GM12878 (cell line): ENCODE measurements around the gene XPNPEP2. TPM values are rescaled to one million over a fixed set of nuclear protein-coding genes. Genes with fewer than 3 reads are reported as not detected.

Experiments
- ATAC-seq: fragments of 200-7000 bp; cut with Tn5 transposase; 3 replicates; pipeline ENCODE4 v1.9.1; 2020; ENCODE audit warnings: mild to moderate bottlenecking, moderate library complexity
- BruUV-seq: library from RNA; stranded (reverse); fragments of 400-500 nt; replicated peaks from 2 replicates; lab custom pipeline; 2021; lab: Mats Ljungman, UMichigan
- CTCF ChIA-PET: fragments of 300-600 bp; sonication (Branson Sonifier 250); formaldehyde crosslinking; extraction: SDS; loops from one replicate; lab custom pipeline; 2021; ENCODE audit warnings: inconsistent platforms; lab: Yijun Ruan, JAX
- POLR2A ChIA-PET: fragments of 350-600 bp; formaldehyde crosslinking; extraction: SDS; loops from one replicate; lab custom pipeline; 2021; ENCODE audit warnings: inconsistent platforms; lab: Charles Lee
- RAD21 ChIA-PET: fragments of 300-600 bp; sonication (Branson Sonifier 250); formaldehyde crosslinking; loops from one replicate; lab custom pipeline; 2023; ENCODE audit warnings: antibody characterized with exemption; ENCODE audit not compliant: unreplicated experiment; lab: Charles Lee
- SMC1A ChIA-PET: fragments of 300-600 bp; sonication (Branson Sonifier 250); formaldehyde crosslinking; loops from one replicate; lab custom pipeline; 2023; ENCODE audit not compliant: unreplicated experiment, uncharacterized antibody; lab: Charles Lee
- DNase-seq: peaks from one replicate; pipeline ENCODE4 v3.0.0-alpha.2; 2011; ENCODE audit warnings: low read depth, low spot score
- FAIRE-seq: peaks from 3 replicates; lab custom pipeline; 2011; peaks lifted over from hg19 to GRCh38; lab: Jason Lieb, UNC
- H2AFZ ChIP-seq: 2 replicates; pipeline ENCODE4 v1.6.0; 2011; ENCODE audit warnings: low read depth, low read length, control low read depth; ENCODE audit not compliant: control insufficient read depth
- H3K27ac ChIP-seq: 2 replicates; pipeline ENCODE4 v1.5.1; 2011; ENCODE audit warnings: control low read depth; ENCODE audit not compliant: control insufficient read depth, insufficient read depth
- H3K27me3 ChIP-seq, 2 experiments: replicated peaks in 1 of 2; 2 replicates each; pipeline versions ENCODE4 v1.6.0 to v1.6.1; 2011; ENCODE audit warnings: low read length in 1 of 2; ENCODE audit not compliant: control insufficient read depth in 2 of 2, insufficient read depth in 2 of 2
- H3K36me3 ChIP-seq, 2 experiments: 2 replicates each; pipeline ENCODE4 v1.5.1; 2011; ENCODE audit warnings: low read length in 1 of 2; ENCODE audit not compliant: control insufficient read depth in 2 of 2, insufficient read depth in 2 of 2
- H3K4me1 ChIP-seq: 2 replicates; pipeline ENCODE4 v1.6.1; 2011; ENCODE audit warnings: mild to moderate bottlenecking, low read length, moderate library complexity, mixed read lengths; ENCODE audit not compliant: control insufficient read depth, insufficient read depth
- H3K4me2 ChIP-seq: 2 replicates; pipeline ENCODE4 v1.6.0; 2011; ENCODE audit warnings: control low read depth; ENCODE audit not compliant: control insufficient read depth, insufficient read depth
- H3K4me3 ChIP-seq: fragments of 200-600 bp; sonication (generic); 2 replicates; pipeline ENCODE4 v1.5.1; 2016
- H3K79me2 ChIP-seq: 2 replicates; pipeline ENCODE4 v1.6.0; 2011; ENCODE audit warnings: low read length; ENCODE audit not compliant: control insufficient read depth, insufficient read depth
- H3K9ac ChIP-seq: 2 replicates; pipeline ENCODE4 v1.8.0; 2011; ENCODE audit warnings: low read length, control low read depth, mixed read lengths; ENCODE audit not compliant: control insufficient read depth, insufficient read depth
- H3K9me3 ChIP-seq: replicated peaks from 3 replicates; pipeline ENCODE4 v1.5.1; 2011; ENCODE audit warnings: mild to moderate bottlenecking, low read length; ENCODE audit not compliant: control insufficient read depth, insufficient read depth
- H4K20me1 ChIP-seq: 2 replicates; pipeline ENCODE4 v1.6.0; 2011; ENCODE audit not compliant: control insufficient read depth, insufficient read depth
- CEBPB ChIP-seq, 2 experiments: fragments of 150-350 bp in 1 of 2; IDR thresholded peaks; 2 replicates each; pipeline ENCODE4 v1.6.1; 2012 to 2014; ENCODE audit warnings: low read depth in 2 of 2, low read length in 2 of 2, borderline replicate concordance in 1 of 2, inconsistent platforms in 1 of 2
- DPF2 ChIP-seq: fragments of 450-650 bp; IDR thresholded peaks from 2 replicates; pipeline ENCODE4 v1.6.1; 2017; ENCODE audit warnings: mild to moderate bottlenecking
- E2F4 ChIP-seq: IDR thresholded peaks from 2 replicates; pipeline ENCODE4 v1.6.1; 2012; ENCODE audit warnings: low read depth, low read length, improper control_type of control experiment
- EP300 ChIP-seq, 2 experiments: fragments of 150-350 bp in 1 of 2; IDR thresholded peaks; 2 replicates each; pipeline ENCODE4 v1.6.1; 2011 to 2012; ENCODE audit warnings: low read depth in 2 of 2, low read length in 2 of 2, borderline replicate concordance in 1 of 2, improper control_type of control experiment in 1 of 2, inconsistent platforms in 1 of 2; ENCODE audit not compliant: control insufficient read depth in 1 of 2
- FOXM1 ChIP-seq: IDR thresholded peaks from 2 replicates; pipeline ENCODE4 v1.6.1; 2012; ENCODE audit warnings: low read depth, mild to moderate bottlenecking, inconsistent platforms, low read length, moderate library complexity
- HDAC2 ChIP-seq: fragments of 200-600 bp; sonication (generic); IDR thresholded peaks from 2 replicates; pipeline ENCODE4 v1.6.1; 2017
- NFXL1 ChIP-seq: fragments of 450-650 bp; IDR thresholded peaks from 2 replicates; pipeline ENCODE4 v1.6.1; 2017; ENCODE audit warnings: antibody characterized with exemption, mild to moderate bottlenecking, borderline replicate concordance
- PAX8 ChIP-seq: fragments of 450-650 bp; IDR thresholded peaks from 2 replicates; pipeline ENCODE4 v1.6.1; 2017; ENCODE audit warnings: mild to moderate bottlenecking, moderate library complexity
- POLR2A ChIP-seq: IDR thresholded peaks from 2 replicates; pipeline ENCODE4 v1.6.1; 2011; ENCODE audit warnings: low read depth, mild to moderate bottlenecking, low read length
- RUNX3 ChIP-seq: IDR thresholded peaks from 2 replicates; pipeline ENCODE4 v1.6.1; 2012; ENCODE audit warnings: low read length, inconsistent platforms
- TCF12 ChIP-seq: IDR thresholded peaks from 2 replicates; pipeline ENCODE4 v1.6.1; 2011; ENCODE audit warnings: low read depth, mild to moderate bottlenecking, low read length
- TCF3 ChIP-seq: IDR thresholded peaks from 2 replicates; pipeline ENCODE4 v1.6.1; 2012; ENCODE audit warnings: low read depth, mild to moderate bottlenecking, low read length, borderline replicate concordance; ENCODE audit not compliant: insufficient read depth
- USF1 ChIP-seq: IDR thresholded peaks from 2 replicates; pipeline ENCODE4 v1.6.1; 2011; ENCODE audit warnings: borderline replicate concordance, low read depth, mild to moderate bottlenecking, moderate library complexity, mixed read lengths, low read length; ENCODE audit not compliant: insufficient read depth; ENCODE audit errors: extremely low read length
- ZBTB33 ChIP-seq: fragments of 450-650 bp; IDR thresholded peaks from 2 replicates; pipeline ENCODE4 v1.6.1; 2017; ENCODE audit warnings: mild to moderate bottlenecking
- ZZZ3 ChIP-seq: IDR thresholded peaks from 2 replicates; pipeline ENCODE4 v1.6.1; 2011; ENCODE audit warnings: low read depth; ENCODE audit not compliant: control insufficient read depth, insufficient read length
- WGBS: methylation state at CpG from one replicate; pipeline ENCODE4 v1.1.6; 2016; ENCODE audit warnings: low lambda C conversion rate; ENCODE audit not compliant: insufficient replicate concordance, insufficient coverage; ENCODE audit errors: missing lambda C conversion rate; 5-methylcytosine and 5-hydroxymethylcytosine counted together
- in situ Hi-C: fragments of 300-500 bp; cut with MboI; formaldehyde crosslinking; loops from 9 replicates; pipeline ENCODE4 v1.14.3; 2018; ENCODE audit warnings: mixed read lengths
- intact Hi-C: fragments of 100-400 bp; cut with micrococcal nuclease; formaldehyde crosslinking; loops from one replicate; pipeline ENCODE4 v1.14.2; 2022; ENCODE audit not compliant: unreplicated experiment
- polyA plus RNA-seq, 11 experiments: library from polyadenylated mRNA; depleted of rRNA in 4 of 11; unstranded in 6 of 11; stranded (reverse) in 5 of 11; fragments of >200 nt; fragmentation: Nextera tagmentation in 4 of 11; fragmentation: Illumina TruSeq in 1 of 11; extraction: Ambion mirVana in 4 of 11; extraction: Trizol in 1 of 11; gene quantifications; 1 replicate in 1 of 11; 2 replicates in 10 of 11; pipeline versions ENCODE4 v1.2.1 to v1.2.3, GENCODE V29; 2011 to 2016; ENCODE audit warnings: inconsistent platforms in 2 of 11, missing spikeins in 2 of 11, low read depth in 1 of 11
- total RNA-seq, 4 experiments: library from RNA; depleted of rRNA in 3 of 4; stranded (reverse); fragments of >200 nt in 3 of 4; fragmentation: Illumina TruSeq in 1 of 4; extraction: Trizol in 1 of 4; gene quantifications; 2 replicates each; pipeline versions ENCODE4 v1.2.1 to v1.2.3, GENCODE V29; 2013 to 2021
- TF ChIP-seq, protein P1 (sequence below): fragments of 450-650 bp; IDR thresholded peaks from 2 replicates; pipeline ENCODE4 v1.6.1; 2017; ENCODE audit warnings: borderline replicate concordance
- TF ChIP-seq, protein P2 (sequence below): fragments of 450-650 bp; IDR thresholded peaks from 2 replicates; pipeline ENCODE4 v1.6.1; 2017; ENCODE audit warnings: antibody characterized with exemption, mild to moderate bottlenecking, moderate library complexity

Gene XPNPEP2
- total and polyA plus RNA-seq, 10 of the 15 experiments (the other 5 are each of a cell fraction or from before 2014, with no cell fraction given), result 0.04 to 0.37 (median 0.15) TPM

- H3K27me3 ChIP-seq, result no peaks in the 10 kb centered on the region; a peak in 1 of 4 replicates
- in situ Hi-C loops, result no loop called here
- no TSS peak for BruUV-seq
- no peaks in the 10 kb centered on the region for H4K20me1 ChIP-seq
- RAD21 ChIA-PET, result no interaction called here
- H3K4me1 ChIP-seq, result no peaks in the 10 kb centered on the region
- SMC1A ChIA-PET, result no interaction called here
- H3K79me2 ChIP-seq, result no peaks in the 10 kb centered on the region
- no peak overlapping the region for H3K4me2 ChIP-seq
- H2AFZ ChIP-seq, result no peak overlapping the region
- H3K4me3 ChIP-seq, result no peak overlapping the region
- intact Hi-C loops, result no loop called here
- H3K27ac ChIP-seq, result no peak overlapping the region
- ATAC-seq (peak; percentile 38), DNase-seq (no peak), FAIRE-seq (no peak)
- H3K9ac ChIP-seq, result no peak overlapping the region
- POLR2A ChIA-PET, result interaction anchor here (0.6 kb wide), 1 partner anchor 388 kb away, joined by 3 read pairs; no protein-coding TSS in a partner anchor
- CTCF ChIA-PET, result no interaction called here
- H3K36me3 ChIP-seq, result no peaks in the 10 kb centered on the region
- H3K9me3 ChIP-seq, result no peaks in the 10 kb centered on the region
- WGBS, result 46% methylated on average over 2 of the region's 2 CpGs
- TF ChIP-seq CEBPB (IDR thresholded peaks at IDR 0.05; ENCODE audit: borderline replicate concordance in 1 of 2, low read depth in 2 of 2, low read length in 2 of 2) (no peak), ZZZ3 (no peak), FOXM1 (no peak), TCF3 (no peak), POLR2A (no peak), ZBTB33 (no peak), HDAC2 (no peak), PAX8 (no peak), NFXL1 (no peak), E2F4 (no peak), DPF2 (no peak), TCF12 (no peak), RUNX3 (no peak), USF1 (no peak), EP300 (IDR thresholded peaks at IDR 0.05; ENCODE audit: borderline replicate concordance in 1 of 2, control insufficient read depth in 1 of 2, low read depth in 2 of 2, low read length in 2 of 2) (no peak)
- TF ChIP-seq, protein P1, sequence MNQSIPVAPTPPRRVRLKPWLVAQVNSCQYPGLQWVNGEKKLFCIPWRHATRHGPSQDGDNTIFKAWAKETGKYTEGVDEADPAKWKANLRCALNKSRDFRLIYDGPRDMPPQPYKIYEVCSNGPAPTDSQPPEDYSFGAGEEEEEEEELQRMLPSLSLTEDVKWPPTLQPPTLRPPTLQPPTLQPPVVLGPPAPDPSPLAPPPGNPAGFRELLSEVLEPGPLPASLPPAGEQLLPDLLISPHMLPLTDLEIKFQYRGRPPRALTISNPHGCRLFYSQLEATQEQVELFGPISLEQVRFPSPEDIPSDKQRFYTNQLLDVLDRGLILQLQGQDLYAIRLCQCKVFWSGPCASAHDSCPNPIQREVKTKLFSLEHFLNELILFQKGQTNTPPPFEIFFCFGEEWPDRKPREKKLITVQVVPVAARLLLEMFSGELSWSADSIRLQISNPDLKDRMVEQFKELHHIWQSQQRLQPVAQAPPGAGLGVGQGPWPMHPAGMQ, result no peak
- TF ChIP-seq, protein P2, sequence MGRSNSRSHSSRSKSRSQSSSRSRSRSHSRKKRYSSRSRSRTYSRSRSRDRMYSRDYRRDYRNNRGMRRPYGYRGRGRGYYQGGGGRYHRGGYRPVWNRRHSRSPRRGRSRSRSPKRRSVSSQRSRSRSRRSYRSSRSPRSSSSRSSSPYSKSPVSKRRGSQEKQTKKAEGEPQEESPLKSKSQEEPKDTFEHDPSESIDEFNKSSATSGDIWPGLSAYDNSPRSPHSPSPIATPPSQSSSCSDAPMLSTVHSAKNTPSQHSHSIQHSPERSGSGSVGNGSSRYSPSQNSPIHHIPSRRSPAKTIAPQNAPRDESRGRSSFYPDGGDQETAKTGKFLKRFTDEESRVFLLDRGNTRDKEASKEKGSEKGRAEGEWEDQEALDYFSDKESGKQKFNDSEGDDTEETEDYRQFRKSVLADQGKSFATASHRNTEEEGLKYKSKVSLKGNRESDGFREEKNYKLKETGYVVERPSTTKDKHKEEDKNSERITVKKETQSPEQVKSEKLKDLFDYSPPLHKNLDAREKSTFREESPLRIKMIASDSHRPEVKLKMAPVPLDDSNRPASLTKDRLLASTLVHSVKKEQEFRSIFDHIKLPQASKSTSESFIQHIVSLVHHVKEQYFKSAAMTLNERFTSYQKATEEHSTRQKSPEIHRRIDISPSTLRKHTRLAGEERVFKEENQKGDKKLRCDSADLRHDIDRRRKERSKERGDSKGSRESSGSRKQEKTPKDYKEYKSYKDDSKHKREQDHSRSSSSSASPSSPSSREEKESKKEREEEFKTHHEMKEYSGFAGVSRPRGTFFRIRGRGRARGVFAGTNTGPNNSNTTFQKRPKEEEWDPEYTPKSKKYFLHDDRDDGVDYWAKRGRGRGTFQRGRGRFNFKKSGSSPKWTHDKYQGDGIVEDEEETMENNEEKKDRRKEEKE, result no peak
Observed at GRCh38 chrX:129732857-129733256, 5.9 kb upstream of the XPNPEP2 start.
